Liver (tissue), 3 donors: ENCODE data around the gene KHSRP.

ENCODE experiments used
- CTCF ChIP-seq: fragments of 150-350 bp; IDR thresholded peaks from 2 replicates; pipeline ENCODE4 v1.5.1; 2017; ENCODE audit warnings: improper control_type of control experiment, low read depth, low read length; ENCODE audit not compliant: missing input control
- RAD21 ChIP-seq, 2 donors: IDR thresholded peaks; 2 replicates each; pipeline ENCODE4 v1.6.1; 2016; ENCODE audit warnings: antibody characterized with exemption in 2 of 2, mild to moderate bottlenecking in 2 of 2
- REST ChIP-seq: IDR thresholded peaks from 2 replicates; pipeline ENCODE4 v1.6.1; 2016; ENCODE audit warnings: antibody characterized with exemption, mild to moderate bottlenecking
- SP1 ChIP-seq: IDR thresholded peaks from 2 replicates; pipeline ENCODE4 v1.6.1; 2018; ENCODE audit warnings: antibody characterized with exemption, mild to moderate bottlenecking
- ZBTB33 ChIP-seq: IDR thresholded peaks from 2 replicates; pipeline ENCODE4 v1.6.1; 2016; ENCODE audit warnings: antibody characterized with exemption
- donor health status: healthy.
- donor health status: healthy.

GRCh38 chr19:6373813-6374108, 50.9 kb downstream of the KHSRP start:
- TF ChIP-seq CTCF (no peak), REST (no peak), RAD21 (IDR thresholded peaks at IDR 0.05) (no peak), SP1 (no peak), ZBTB33 (no peak)
